NK-92 treated with Interleukin-12 subunit alpha and Interleukin-12 subunit beta, amount 100 ng/mL, for 24 hours (cell line): ENCODE data around the gene ZCCHC2.

ENCODE experiments used
- DNase-seq: peaks from one replicate; lab custom pipeline; 2025; lab: John Stamatoyannopoulos, UW

The ZCCHC2 gene

DNA sequence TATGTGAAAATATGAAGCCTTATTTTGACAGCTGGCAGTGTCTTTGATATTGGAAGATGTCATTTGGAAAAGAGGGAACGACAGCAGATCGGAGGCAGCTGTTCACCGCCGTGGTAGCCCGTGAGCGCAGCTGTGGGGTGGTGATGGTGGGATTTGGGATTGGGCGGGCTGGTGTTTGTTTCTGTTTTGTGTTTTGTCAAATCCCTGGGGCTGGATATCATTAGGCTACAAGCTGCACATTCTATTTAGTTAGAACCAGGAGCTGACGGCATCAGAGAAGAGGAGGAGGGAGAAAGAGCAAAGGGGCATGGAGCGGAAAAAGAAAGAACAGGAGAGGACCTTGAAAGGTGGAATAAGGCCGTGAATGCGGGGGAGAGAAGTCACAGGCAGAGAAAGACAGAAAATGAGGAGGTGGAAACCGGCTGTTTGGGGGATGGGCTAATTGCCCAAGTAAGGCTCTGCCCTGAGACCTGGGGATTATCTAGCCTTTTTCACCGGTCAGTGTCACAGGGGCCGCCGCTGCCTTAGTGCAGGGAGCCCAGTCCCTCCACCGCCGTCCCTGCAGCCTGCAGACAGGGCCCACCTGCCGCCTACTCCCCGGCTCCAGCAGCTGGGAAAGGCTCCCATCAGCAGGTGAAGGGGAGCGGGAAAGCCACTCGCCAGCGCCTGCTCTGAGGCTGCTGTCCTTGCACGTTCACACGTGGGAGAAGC, 88.0 kb downstream of the ZCCHC2 start:
- no peak for DNase-seq

DNA sequence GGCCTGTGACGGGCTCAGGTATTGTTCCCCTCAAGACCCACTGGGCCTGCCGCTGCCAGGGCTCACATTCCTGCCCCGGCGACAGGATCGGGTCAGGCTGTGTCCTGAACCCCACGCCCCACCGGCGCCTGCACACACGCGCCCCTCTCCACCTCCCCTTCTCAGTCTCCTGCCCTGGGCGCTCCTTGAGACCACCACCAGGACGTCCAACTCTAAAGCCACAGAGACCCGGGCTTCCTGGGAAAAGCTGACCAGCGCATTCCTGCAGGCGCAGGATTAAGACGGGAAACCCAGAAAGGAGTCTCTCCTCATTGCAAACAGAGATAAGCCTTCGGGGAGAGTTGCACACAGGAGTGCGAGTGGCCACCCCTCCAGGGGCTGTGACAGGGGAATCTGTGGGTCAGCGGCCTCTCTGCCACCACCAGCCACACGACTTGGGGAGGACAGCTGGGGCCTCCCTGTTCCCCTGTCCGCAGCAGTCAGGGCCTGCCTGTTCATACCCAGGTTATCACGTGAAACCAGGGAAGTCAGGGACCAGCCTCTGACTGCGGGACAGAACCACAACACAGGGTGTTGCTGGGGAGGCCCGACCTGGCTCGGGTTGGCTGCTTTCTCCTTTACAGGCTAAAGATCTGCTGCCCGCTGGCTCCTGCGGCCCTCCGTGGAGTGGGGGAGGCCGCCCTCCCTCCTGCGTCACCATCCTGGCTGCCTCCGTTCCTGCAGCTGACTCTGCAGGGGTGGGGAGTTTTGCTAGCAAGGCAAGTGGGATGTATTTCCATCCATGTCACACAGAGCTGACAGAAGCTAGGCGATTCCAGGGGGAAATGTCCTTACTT, 88.8 kb downstream of the ZCCHC2 start:
- DNase-seq: no peak

GRCh38 chr18:62612289-62612645, 89.4 kb downstream of the ZCCHC2 start:
- DNase-seq: no peak

DNA sequence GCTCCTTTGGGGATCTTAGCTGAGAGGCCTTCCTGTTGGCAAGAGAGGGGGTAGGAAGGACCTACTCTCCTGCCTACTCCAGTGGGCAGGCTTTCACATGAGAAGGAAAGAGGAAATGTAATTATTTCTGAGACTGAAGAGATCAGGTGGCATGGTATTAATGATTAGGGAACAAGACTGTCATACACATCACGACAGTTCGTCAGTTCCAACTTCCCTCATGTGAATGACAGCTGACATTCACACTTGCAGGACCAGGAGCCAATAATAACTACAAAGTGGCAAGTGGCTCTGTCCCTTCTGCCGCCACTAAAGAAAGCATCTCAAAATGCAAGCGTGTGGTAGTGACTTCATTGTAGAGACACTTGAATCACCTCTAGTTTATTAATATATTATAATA, 90.0 kb downstream of the ZCCHC2 start:
- DNase-seq: no peak

DNA sequence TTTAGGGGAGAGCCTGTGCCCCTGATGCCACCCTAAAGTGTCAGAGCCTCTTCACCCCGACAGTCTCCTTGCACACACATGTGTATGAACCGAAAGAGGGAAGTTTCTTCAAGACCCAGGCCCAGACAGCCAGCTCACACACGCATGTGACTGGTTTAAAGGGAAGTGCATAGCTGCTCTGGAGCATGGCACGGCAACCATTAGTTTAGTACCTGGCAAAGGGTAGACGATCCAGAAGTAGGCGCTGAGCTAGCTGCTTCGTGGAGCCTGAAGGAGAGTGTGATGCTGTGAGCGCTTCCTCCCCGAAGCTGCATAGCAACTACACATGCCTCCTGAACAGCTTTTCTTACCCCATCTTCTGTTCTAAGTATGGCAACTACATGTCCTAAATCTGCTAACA, 91.7 kb downstream of the ZCCHC2 start:
- DNase-seq: no peak

DNA sequence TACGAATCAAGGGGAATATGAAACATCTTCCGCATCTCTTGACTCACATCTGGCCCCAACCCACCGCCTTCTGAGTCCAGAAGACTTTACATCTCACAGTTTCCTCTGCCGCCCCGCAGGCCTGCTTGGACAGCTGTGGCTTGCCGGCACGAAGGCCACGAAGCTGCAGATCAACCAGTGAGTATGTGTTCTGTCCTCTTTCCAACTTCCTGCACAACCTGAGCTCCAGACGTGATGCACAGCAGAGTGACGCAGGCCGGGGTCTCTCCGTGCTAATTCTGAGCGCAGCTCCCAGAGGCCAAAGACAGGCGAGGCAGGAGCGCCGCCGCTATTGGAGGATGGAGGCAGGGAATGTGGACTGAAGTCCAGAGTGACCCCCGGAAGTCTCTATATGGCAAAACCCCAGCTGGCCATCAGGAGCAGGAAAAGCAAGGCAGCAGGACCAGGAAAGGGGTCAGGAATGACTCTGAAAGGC, 93.5 kb downstream of the ZCCHC2 start:
- DNase-seq: no peak

GRCh38 chr18:62617793-62618591, 95.2 kb downstream of the ZCCHC2 start:
- no peak for DNase-seq

- no peak for DNase-seq
These were observed 95.9 kb downstream of the ZCCHC2 start for GRCh38 chr18:62618735-62619134.

DNA sequence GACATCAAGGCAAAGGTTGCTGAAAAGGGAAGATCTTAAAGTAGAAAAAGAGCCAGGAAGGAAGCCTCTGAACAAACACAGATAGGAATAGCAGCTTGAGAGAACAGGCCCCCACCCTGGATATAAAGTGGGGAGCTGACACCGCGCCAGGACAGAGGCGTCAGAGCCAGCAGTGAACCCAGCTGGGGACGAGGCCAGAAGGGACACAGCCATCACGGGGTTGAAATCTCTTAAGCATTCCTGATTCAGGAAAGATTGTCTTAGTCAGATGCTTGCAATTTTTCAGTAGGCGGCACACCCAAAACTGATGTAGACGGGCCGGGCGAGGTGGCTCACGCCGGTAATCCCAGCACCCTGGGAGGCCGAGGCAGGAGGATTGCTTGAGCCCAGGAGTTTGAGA, 98.7 kb downstream of the ZCCHC2 start:
- DNase-seq: no peak

GRCh38 chr18:62625019-62625418, 102.2 kb downstream of the ZCCHC2 start:
- DNase-seq: no peak
